ENCODE results near the gene A4GALT. TPM values are rescaled to one million over a fixed set of nuclear protein-coding genes. Genes with fewer than 3 reads are reported as not detected.

A4GALT gene
- total and polyA plus RNA-seq, 2 of the 13 experiments (the other 11 are each of a cell fraction or from before 2014, with no cell fraction given) = 0.09 to 1.1 TPM

- no peak for DNase-seq (ENCODE audit: low spot score)
- 3% methylated on average over 17 of the region's 37 CpGs for WGBS (ENCODE audit: low lambda C conversion rate)
- 0 out of 2 replicates have a peak, but pooled peaks have one; percentile 23 for TF ChIP-seq GABPB1 (CRISPR knock-in tag; IDR thresholded peaks at IDR 0.05)
- TF ChIP-seq, protein P1, sequence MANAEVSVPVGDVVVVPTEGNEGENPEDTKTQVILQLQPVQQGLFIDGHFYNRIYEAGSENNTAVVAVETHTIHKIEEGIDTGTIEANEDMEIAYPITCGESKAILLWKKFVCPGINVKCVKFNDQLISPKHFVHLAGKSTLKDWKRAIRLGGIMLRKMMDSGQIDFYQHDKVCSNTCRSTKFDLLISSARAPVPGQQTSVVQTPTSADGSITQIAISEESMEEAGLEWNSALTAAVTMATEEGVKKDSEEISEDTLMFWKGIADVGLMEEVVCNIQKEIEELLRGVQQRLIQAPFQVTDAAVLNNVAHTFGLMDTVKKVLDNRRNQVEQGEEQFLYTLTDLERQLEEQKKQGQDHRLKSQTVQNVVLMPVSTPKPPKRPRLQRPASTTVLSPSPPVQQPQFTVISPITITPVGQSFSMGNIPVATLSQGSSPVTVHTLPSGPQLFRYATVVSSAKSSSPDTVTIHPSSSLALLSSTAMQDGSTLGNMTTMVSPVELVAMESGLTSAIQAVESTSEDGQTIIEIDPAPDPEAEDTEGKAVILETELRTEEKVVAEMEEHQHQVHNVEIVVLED (CRISPR knock-in tag; IDR thresholded peaks at IDR 0.05; ENCODE audit: borderline replicate concordance) = no peak
- no peak for TF ChIP-seq TBL1XR1 (IDR thresholded peaks at IDR 0.05; ENCODE audit: borderline replicate concordance, low read length, partially characterized antibody)
- no peak for TF ChIP-seq POLR2A (IDR thresholded peaks at IDR 0.05; ENCODE audit: insufficient read depth in 1 of 2, low read depth in 2 of 2, low read length in 2 of 2)
- TF ChIP-seq, protein P2, sequence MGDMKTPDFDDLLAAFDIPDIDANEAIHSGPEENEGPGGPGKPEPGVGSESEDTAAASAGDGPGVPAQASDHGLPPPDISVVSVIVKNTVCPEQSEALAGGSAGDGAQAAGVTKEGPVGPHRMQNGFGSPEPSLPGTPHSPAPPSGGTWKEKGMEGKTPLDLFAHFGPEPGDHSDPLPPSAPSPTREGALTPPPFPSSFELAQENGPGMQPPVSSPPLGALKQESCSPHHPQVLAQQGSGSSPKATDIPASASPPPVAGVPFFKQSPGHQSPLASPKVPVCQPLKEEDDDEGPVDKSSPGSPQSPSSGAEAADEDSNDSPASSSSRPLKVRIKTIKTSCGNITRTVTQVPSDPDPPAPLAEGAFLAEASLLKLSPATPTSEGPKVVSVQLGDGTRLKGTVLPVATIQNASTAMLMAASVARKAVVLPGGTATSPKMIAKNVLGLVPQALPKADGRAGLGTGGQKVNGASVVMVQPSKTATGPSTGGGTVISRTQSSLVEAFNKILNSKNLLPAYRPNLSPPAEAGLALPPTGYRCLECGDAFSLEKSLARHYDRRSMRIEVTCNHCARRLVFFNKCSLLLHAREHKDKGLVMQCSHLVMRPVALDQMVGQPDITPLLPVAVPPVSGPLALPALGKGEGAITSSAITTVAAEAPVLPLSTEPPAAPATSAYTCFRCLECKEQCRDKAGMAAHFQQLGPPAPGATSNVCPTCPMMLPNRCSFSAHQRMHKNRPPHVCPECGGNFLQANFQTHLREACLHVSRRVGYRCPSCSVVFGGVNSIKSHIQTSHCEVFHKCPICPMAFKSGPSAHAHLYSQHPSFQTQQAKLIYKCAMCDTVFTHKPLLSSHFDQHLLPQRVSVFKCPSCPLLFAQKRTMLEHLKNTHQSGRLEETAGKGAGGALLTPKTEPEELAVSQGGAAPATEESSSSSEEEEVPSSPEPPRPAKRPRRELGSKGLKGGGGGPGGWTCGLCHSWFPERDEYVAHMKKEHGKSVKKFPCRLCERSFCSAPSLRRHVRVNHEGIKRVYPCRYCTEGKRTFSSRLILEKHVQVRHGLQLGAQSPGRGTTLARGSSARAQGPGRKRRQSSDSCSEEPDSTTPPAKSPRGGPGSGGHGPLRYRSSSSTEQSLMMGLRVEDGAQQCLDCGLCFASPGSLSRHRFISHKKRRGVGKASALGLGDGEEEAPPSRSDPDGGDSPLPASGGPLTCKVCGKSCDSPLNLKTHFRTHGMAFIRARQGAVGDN (CRISPR knock-in tag; IDR thresholded peaks at IDR 0.05) = 0 out of 2 replicates have a peak, but pooled peaks have one; percentile 38
- 0 out of 2 replicates have a peak, but pooled peaks have one; percentile 24 for TF ChIP-seq NFKB2 (CRISPR knock-in tag; IDR thresholded peaks at IDR 0.05; ENCODE audit: borderline replicate concordance)
- peak; percentile 84; the same call in 1 of the 2 replicates for TF ChIP-seq EZH2 (conservative IDR thresholded peaks at IDR 0.05; ENCODE audit: low read depth, low read length)
- TF ChIP-seq, protein P3, sequence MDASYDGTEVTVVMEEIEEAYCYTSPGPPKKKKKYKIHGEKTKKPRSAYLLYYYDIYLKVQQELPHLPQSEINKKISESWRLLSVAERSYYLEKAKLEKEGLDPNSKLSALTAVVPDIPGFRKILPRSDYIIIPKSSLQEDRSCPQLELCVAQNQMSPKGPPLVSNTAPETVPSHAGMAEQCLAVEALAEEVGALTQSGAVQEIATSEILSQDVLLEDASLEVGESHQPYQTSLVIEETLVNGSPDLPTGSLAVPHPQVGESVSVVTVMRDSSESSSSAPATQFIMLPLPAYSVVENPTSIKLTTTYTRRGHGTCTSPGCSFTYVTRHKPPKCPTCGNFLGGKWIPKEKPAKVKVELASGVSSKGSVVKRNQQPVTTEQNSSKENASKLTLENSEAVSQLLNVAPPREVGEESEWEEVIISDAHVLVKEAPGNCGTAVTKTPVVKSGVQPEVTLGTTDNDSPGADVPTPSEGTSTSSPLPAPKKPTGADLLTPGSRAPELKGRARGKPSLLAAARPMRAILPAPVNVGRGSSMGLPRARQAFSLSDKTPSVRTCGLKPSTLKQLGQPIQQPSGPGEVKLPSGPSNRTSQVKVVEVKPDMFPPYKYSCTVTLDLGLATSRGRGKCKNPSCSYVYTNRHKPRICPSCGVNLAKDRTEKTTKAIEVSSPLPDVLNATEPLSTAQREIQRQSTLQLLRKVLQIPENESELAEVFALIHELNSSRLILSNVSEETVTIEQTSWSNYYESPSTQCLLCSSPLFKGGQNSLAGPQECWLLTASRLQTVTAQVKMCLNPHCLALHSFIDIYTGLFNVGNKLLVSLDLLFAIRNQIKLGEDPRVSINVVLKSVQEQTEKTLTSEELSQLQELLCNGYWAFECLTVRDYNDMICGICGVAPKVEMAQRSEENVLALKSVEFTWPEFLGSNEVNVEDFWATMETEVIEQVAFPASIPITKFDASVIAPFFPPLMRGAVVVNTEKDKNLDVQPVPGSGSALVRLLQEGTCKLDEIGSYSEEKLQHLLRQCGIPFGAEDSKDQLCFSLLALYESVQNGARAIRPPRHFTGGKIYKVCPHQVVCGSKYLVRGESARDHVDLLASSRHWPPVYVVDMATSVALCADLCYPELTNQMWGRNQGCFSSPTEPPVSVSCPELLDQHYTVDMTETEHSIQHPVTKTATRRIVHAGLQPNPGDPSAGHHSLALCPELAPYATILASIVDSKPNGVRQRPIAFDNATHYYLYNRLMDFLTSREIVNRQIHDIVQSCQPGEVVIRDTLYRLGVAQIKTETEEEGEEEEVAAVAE (CRISPR knock-in tag; IDR thresholded peaks at IDR 0.05; ENCODE audit: borderline replicate concordance) = no peak
- TF ChIP-seq SNAI1 (CRISPR knock-in tag; IDR thresholded peaks at IDR 0.05; ENCODE audit: borderline replicate concordance) = no peak
- TF ChIP-seq ATF7-NPFF (CRISPR knock-in tag; IDR thresholded peaks at IDR 0.05; ENCODE audit: low read depth) = 0 out of 2 replicates have a peak, but pooled peaks have one; percentile 3
- no peak for TF ChIP-seq HNRNPLL (IDR thresholded peaks at IDR 0.05; ENCODE audit: low read depth, low read length, poor library complexity, severe bottlenecking)
Measured at GRCh38 chr22:42719656-42720262, 911 bp downstream of the A4GALT start.

More at GRCh38 chr22:42719656-42720262, 911 bp downstream of the A4GALT start:
- Histone ChIP-seq H3K4me3 (replicated peaks in 1 of 3; ENCODE audit: insufficient read depth in 1 of 3, low read depth in 2 of 3, low read length in 3 of 3) (peak overlapping the region in 2 of 3 experiments; percentile 51 to 64; a peak in 3 of 6 replicates), H3K9me3 (ENCODE audit: low read length) (no peaks in the 10 kb centered on the region), H3K4me1 (ENCODE audit: insufficient read depth, low read length) (peaks cover 40% of the 10 kb centered on the region), H3K4me2 (ENCODE audit: low read depth, low read length) (peak overlapping the region; percentile 69), H3K27me3 (ENCODE audit: control insufficient read depth in 1 of 2, insufficient read depth in 2 of 2, low read length in 2 of 2) (peaks cover 9 to 60% of the 10 kb centered on the region in 2 experiments), H3K9ac (ENCODE audit: insufficient read depth, low read depth, low read length) (no peak overlapping the region), H4K20me1 (ENCODE audit: insufficient read depth, low read length) (no peaks in the 10 kb centered on the region), H2AFZ (ENCODE audit: low read length) (no peak overlapping the region), H3K36me3 (replicated peaks in 1 of 2; ENCODE audit: control insufficient read depth in 1 of 2, insufficient read depth in 2 of 2, low read length in 2 of 2) (no peaks in the 10 kb centered on the region), H3K27ac (ENCODE audit: extremely low read length, insufficient read depth, low read length) (no peak overlapping the region), H3K79me2 (ENCODE audit: insufficient read depth, low read length) (no peaks in the 10 kb centered on the region)
- in situ Hi-C loops (cut with HindIII; ENCODE audit: extremely low pct_ligation_motif_present, low pct_unique_long_range_greater_than_20kb) = no loop called here
- ChIA-PET CTCF (ENCODE audit: low intra/inter-chr PET ratio, low total read pairs) (no interaction called here), POLR2A (no interaction called here)
- intact Hi-C loops (cut with micrococcal nuclease; ENCODE audit: unreplicated experiment) = no loop called here
- FAIRE-seq = no peak
- ATAC-seq = peak; percentile 45
- BruUV-seq (replicated peaks) = no TSS peak

All from HepG2 (cell line).